HG02938 (cell line): ENCODE data around the gene ZDHHC3.

Experiments used
- ATAC-seq: cut with Tn5 transposase; IDR thresholded peaks from one replicate; pipeline ENCODE4 v1.9.1; 2021; ENCODE audit warnings: mild to moderate bottlenecking, moderate library complexity; ENCODE audit not compliant: unreplicated experiment

The ZDHHC3 gene

GRCh38 chr3:44930911-44931310, 45.1 kb downstream of the ZDHHC3 start:
- ATAC-seq, result no peak

GRCh38 chr3:44929782-44930181, 46.2 kb downstream of the ZDHHC3 start:
- no peak for ATAC-seq

- no peak for ATAC-seq
These were observed 48.6 kb downstream of the ZDHHC3 start for GRCh38 chr3:44927371-44927770.

DNA sequence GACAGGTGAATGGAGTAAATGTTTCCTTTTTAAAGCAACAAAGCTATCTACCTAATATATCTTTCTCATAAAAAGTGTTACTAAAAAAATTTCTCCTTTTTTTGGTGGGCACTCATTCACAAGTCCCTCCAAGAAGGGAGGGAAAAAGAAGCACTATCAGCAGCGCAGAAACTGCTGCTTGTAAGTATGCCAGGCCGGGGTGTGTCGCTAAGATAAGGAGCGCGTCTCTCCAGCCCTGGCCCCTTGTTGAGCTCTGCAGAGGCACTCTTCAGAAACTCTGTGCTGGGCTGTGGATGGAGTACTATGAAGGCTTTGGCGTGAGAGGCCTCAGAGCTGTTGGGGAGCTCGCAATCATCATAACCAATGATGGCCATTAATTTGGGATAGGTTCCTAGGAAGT, 49.1 kb downstream of the ZDHHC3 start:
- no peak for ATAC-seq

GRCh38 chr3:44926172-44926571, 49.8 kb downstream of the ZDHHC3 start:
- ATAC-seq, result no peak

GRCh38 chr3:44924457-44925084, 51.4 kb downstream of the ZDHHC3 start:
- no peak for ATAC-seq

DNA sequence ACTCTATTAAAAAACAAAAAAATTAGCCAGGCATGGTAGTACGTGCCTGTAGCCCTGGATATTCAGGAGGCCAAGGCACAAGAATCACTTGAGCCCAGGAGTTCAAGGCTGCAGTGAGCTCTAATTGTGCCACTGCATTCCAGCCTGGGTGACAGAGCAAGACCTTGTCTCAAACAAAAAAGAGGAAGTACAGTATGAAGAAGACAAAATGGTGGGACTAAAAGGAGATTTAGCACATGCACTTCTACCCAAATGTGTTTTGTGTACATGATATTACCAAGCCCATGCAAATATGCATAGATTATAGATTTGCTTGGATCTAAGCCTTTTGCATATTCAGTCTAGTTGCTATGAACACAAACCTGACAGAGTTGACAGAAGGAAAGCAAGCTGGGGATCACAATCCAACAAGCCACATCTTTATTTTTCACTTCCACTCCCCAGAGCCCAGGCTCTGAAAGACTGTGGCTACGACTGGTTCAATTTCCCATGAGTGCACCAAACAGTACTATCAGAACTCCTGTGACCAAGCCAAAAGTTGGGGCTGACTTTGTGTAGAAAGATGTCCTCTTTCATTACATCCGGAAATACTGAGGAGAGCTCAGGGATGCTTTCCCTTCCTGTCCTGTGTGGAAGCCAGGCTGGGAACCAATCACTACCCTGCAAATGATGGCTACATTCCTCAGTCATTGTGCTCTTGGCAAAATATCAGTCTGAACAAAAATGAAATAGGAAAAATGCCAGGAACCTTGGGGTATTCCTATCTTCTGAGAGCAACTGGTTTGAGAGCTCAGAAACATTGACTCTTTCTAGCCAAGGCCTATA, 52.1 kb downstream of the ZDHHC3 start:
- ATAC-seq, result no peak

DNA sequence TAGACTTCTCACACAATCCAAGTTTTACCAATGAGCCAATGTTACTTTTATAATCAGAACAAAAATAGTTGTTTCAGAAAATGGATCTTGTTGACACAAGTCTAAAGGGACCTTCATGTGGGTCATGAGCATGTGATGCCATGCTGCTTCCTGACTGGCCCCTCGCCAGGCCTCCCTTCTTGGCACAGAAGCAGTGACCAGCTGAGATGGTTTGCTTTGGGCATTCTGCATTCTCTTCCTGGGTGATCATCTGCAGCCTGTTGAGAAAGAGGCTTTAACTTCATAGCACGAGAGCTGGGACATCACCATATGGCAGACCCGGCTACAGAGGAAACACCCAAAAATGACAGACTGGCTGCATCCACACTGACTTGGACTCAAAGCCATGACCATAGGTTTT, 55.9 kb downstream of the ZDHHC3 start:
- no peak for ATAC-seq

DNA sequence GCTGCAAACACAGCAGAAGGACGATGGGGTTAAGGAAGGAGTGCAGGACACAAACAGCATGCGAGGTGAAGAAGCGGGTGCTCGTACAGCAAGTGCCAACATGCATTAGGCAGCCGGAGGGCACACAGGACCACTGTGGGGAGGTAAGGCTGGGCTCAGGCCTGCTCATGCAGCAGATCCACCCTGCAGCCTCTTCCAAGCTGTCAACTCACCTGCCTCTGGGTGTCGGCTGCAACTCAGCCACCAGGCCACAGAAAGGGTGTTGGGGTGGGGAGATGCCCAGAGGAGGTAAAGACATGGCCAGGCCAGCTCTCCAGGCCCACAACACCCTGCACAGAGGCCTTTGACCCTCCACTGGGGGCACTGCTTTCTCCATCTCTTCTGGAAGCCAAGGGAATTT, 57.4 kb downstream of the ZDHHC3 start:
- ATAC-seq, result no peak

DNA sequence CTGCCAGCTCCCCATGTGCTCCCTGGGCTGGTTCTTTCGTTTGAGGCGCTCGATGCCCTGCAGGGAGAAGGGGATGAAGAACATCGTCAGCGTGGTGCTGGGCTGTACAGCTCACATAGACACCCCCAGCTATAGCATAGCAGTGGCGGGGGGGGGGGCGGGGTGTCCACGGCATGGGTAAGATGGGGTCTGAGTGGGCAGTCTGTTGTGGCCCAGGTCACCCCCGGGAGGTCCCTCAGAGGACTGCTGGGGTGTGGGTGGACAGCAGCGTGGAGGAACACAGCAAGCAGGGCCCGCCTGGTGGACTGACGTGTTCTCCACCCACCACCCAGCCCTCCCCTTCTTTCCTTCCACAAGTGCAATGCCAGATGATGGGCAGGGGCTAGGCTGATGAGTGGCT, 57.9 kb downstream of the ZDHHC3 start:
- no peak for ATAC-seq

GRCh38 chr3:44915702-44916438, 60.1 kb downstream of the ZDHHC3 start:
- no peak for ATAC-seq

- no peak for ATAC-seq
These were observed 61.0 kb downstream of the ZDHHC3 start for GRCh38 chr3:44914936-44915335.

DNA sequence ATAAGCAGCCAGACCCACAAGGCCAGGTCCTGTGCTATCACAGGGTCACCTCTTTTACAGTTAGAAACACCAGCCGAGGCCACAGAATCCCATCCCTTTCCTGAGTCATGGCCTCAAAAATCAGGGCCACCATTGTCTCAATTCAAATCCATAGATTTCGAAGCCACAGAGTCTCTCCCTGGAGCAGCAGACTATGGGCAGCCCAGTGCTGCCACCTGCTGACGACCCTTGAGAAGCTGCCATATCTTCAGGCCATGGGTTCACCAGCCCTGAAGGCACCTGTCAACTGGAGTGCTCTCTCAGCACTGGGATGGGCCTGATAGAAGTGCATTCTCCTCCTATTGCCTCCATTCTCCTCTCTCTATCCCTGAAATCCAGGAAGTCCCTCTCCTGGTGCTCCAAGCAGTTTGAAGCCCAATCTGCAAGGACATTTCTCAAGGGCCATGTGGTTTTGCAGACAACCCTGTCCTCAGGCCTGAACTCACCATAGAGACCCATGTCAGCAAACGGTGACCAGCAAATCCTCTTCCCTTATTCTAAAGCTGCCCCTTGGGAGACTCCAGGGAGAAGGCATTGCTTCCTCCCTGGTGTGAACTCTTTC, 62.0 kb downstream of the ZDHHC3 start:
- no peak for ATAC-seq

GRCh38 chr3:44910693-44911092, 65.3 kb downstream of the ZDHHC3 start:
- ATAC-seq, result no peak

DNA sequence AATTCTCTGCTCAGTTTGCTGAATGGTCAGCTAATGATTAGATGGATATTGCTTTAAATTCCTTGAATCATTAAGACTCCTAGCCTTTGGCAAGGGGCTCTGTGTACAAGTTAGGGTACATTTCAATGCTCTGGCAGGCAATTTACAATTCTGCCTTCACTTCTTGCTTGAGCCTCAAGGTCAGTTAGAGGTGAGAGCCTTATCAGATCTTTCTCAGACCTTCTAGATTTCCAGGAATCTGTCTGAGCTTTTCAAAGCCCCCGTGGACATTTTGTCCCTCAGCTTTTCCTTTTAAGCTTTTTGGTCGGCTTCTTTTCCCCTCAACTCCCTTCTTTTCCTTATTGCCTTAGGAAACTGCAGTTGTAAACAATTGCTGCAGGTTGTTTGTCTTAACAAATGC, 66.9 kb downstream of the ZDHHC3 start:
- ATAC-seq, result no peak

GRCh38 chr3:44907612-44908011, 68.4 kb downstream of the ZDHHC3 start:
- no peak for ATAC-seq

DNA sequence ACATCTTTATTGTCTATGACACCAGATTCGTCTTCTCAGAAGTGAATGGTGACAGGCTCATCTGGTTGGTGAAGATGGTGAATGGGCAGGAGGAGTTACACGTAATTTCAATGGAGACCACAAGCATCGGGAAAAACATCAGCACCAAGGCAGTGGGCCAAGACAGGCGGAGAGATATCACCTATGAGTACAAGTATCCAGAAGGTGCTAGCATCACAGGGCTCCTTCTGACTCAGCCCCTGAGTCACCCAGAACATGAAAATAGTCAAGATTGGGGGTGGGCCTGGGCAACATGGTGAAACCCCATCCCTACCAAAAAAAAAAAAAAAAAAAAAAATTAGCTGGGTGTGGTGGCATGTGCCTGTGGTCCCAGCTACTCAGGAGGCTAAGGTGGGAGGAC, 69.0 kb downstream of the ZDHHC3 start:
- no peak for ATAC-seq

DNA sequence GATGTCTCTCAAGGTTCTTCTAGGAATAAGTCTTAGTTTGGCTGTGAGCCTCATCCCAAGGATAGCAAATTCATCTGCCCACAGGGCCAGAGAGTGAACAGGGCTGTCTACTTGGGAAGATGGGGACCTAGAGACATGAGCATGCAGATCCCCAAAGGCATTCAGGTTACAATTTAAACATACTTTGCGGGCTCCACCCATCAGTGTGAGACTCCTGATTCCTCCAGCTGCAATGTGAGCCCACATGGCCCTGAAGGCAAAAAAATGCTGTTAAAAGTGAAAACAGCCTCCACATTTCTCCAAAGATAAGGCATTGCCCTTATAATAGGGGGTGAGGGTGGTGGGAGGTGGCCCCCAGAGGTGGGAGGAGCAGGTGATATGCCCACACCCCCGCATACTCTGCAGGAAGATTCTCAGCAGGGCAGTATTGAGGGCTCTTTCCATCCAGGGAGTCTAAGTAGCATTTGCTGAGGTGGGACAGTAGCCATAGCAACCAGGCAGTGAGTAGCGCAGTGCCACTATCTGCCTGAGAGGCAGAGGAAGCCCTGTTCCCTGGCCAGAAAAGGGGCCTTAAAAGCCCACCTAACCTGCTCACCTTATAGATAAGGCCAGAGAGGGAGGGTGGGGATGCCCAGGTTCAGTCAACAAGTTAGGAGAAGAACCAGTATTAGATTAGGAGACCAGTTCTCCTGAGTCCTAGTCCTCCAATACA, 70.4 kb downstream of the ZDHHC3 start:
- ATAC-seq, result no peak

DNA sequence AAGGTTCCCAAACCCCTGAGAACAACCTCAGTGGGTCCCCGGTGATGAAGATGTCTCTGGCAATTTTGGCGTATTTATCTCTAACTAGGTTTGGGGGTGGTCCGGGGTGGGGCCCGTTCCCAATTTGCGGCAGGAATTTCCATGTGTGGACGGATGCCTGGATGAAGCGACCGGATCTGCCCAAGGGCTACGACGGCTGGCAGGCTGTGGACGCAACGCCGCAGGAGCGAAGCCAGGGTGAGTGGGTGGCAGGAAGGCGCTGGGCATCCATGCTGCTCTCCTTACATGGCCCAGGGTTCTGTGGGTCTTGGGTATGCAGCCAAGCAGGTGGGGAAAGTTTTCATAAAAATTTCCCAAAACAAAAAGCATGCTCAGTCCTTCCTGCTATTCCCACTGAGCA, 72.2 kb downstream of the ZDHHC3 start:
- no peak for ATAC-seq

- ATAC-seq, result no peak
These were observed 72.7 kb downstream of the ZDHHC3 start for GRCh38 chr3:44903314-44903713.

- ATAC-seq, result no peak
These were observed 73.3 kb downstream of the ZDHHC3 start for GRCh38 chr3:44902628-44903027.
